H1 (cell line): ENCODE measurements around the gene MYH11. TPM values are rescaled to one million over a fixed set of nuclear protein-coding genes. Genes with fewer than 3 reads are reported as not detected.

Experiments used
- CTCF ChIA-PET: fragments of 300-600 bp; sonication (Branson Sonifier 250); formaldehyde crosslinking; loops from one replicate; lab custom pipeline; 2021; ENCODE audit not compliant: partially characterized antibody; lab: Charles Lee
- POLR2A ChIA-PET: fragments of 300-600 bp; sonication (Branson Sonifier 250); formaldehyde crosslinking; loops from one replicate; lab custom pipeline; 2021; ENCODE audit warnings: inconsistent platforms; ENCODE audit not compliant: partially characterized antibody; lab: Charles Lee
- DNase-seq, 2 experiments: peaks; one replicate each; pipeline versions ENCODE4 v3.0.0 to v3.0.0-alpha.2; 2010 to 2022; ENCODE audit warnings: low spot score in 2 of 2, low read depth in 1 of 2, mixed read lengths in 1 of 2
- FAIRE-seq: peaks from 2 replicates; lab custom pipeline; 2011; peaks lifted over from hg19 to GRCh38; lab: Jason Lieb, UNC
- H2AFZ ChIP-seq: 2 replicates; pipeline ENCODE4 v1.8.1; 2012; ENCODE audit warnings: low read length, inconsistent platforms
- H2AK5ac ChIP-seq: 2 replicates; pipeline ENCODE4 v1.6.1; 2013; ENCODE audit warnings: low read depth, low read length
- H2BK120ac ChIP-seq: replicated peaks from 2 replicates; pipeline ENCODE3; 2013; ENCODE audit warnings: low read depth, low read length, inconsistent platforms
- H2BK12ac ChIP-seq: 2 replicates; pipeline ENCODE4 v1.6.1; 2013; ENCODE audit warnings: low read depth, low read length
- H2BK15ac ChIP-seq: 2 replicates; pipeline ENCODE4 v1.6.1; 2013; ENCODE audit warnings: low read length
- H2BK20ac ChIP-seq: 2 replicates; pipeline ENCODE4 v1.6.1; 2013; ENCODE audit warnings: low read length
- H2BK5ac ChIP-seq: 2 replicates; pipeline ENCODE4 v1.6.1; 2013; ENCODE audit warnings: low read depth, low read length
- H3K14ac ChIP-seq: 2 replicates; pipeline ENCODE4 v1.6.1; 2013; ENCODE audit warnings: inconsistent platforms; ENCODE audit not compliant: insufficient read length
- H3K18ac ChIP-seq: 2 replicates; pipeline ENCODE4 v1.6.1; 2013; ENCODE audit warnings: low read length; ENCODE audit errors: extremely low read depth
- H3K23ac ChIP-seq: 2 replicates; pipeline ENCODE4 v1.6.1; 2013; ENCODE audit warnings: inconsistent platforms; ENCODE audit not compliant: insufficient read length
- H3K23me2 ChIP-seq: 2 replicates; pipeline ENCODE4 v1.6.1; 2013; ENCODE audit warnings: low read depth, low read length
- H3K27ac ChIP-seq: 2 replicates; pipeline ENCODE4 v1.6.1; 2011; ENCODE audit warnings: low read depth, low read length, inconsistent platforms
- H3K27me3 ChIP-seq, 4 experiments: replicated peaks in 1 of 4; 1 replicate in 1 of 4; 2 replicates in 3 of 4; pipeline versions ENCODE4 v1.6.1 to v1.8.1; 2011 to 2013; ENCODE audit warnings: low read length in 3 of 4, mild to moderate bottlenecking in 3 of 4, inconsistent platforms in 2 of 4, mixed read lengths in 2 of 4, moderate library complexity in 1 of 4; ENCODE audit not compliant: control insufficient read depth in 3 of 4, insufficient read depth in 3 of 4; ENCODE audit errors: extremely low read depth in 1 of 4
- H3K36me3 ChIP-seq, 4 experiments: 2 replicates each; pipeline versions ENCODE4 v1.6.1 to v1.8.1; 2011 to 2013; ENCODE audit warnings: mild to moderate bottlenecking in 4 of 4, low read length in 3 of 4, moderate library complexity in 2 of 4, control low read depth in 1 of 4, inconsistent platforms in 1 of 4; ENCODE audit not compliant: insufficient read depth in 4 of 4, control insufficient read depth in 2 of 4
- H3K4ac ChIP-seq: replicated peaks from 2 replicates; pipeline ENCODE3; 2013; ENCODE audit warnings: low read length, low read depth, mixed read lengths, inconsistent platforms; ENCODE audit not compliant: insufficient read length
- H3K4me1 ChIP-seq, 4 experiments: replicated peaks in 1 of 4; 1 replicate in 1 of 4; 2 replicates in 3 of 4; pipeline versions ENCODE4 v1.6.1 to v1.8.1; 2011 to 2013; ENCODE audit warnings: low read length in 3 of 4, inconsistent platforms in 2 of 4, mixed read lengths in 1 of 4; ENCODE audit not compliant: insufficient read depth in 4 of 4, control insufficient read depth in 3 of 4
- H3K4me2 ChIP-seq, 2 experiments: 2 replicates each; pipeline versions ENCODE4 v1.6.1 to v1.8.1; 2011 to 2013; ENCODE audit warnings: low read depth in 2 of 2, low read length in 2 of 2, control low read depth in 1 of 2, inconsistent platforms in 1 of 2, mild to moderate bottlenecking in 1 of 2; ENCODE audit not compliant: insufficient read depth in 1 of 2
- H3K4me3 ChIP-seq, 4 experiments: fragments of 200-600, 300-600 bp in 1 of 4; sonication (generic), shearing (Covaris generic), sonication (Bioruptor Twin) in 1 of 4; 2 replicates each; pipeline versions ENCODE4 v1.5.1 to v1.8.1; 2011 to 2016; ENCODE audit warnings: low read length in 4 of 4, low read depth in 3 of 4, control low read depth in 2 of 4, inconsistent platforms in 2 of 4, mild to moderate bottlenecking in 2 of 4, mixed read lengths in 1 of 4, moderate library complexity in 1 of 4; ENCODE audit not compliant: insufficient read depth in 2 of 4; ENCODE audit errors: extremely low read depth in 1 of 4
- H3K56ac ChIP-seq: replicated peaks from 2 replicates; pipeline ENCODE3; 2013; ENCODE audit warnings: low read depth, mild to moderate bottlenecking, mixed read lengths, low read length, inconsistent platforms; ENCODE audit not compliant: insufficient read length
- H3K79me1 ChIP-seq: 2 replicates; pipeline ENCODE4 v1.6.1; 2013; ENCODE audit warnings: low read depth, low read length, control low read depth
- H3K79me2 ChIP-seq, 2 experiments: 2 replicates each; pipeline versions ENCODE4 v1.6.1 to v1.8.1; 2012 to 2013; ENCODE audit warnings: low read length in 2 of 2, mild to moderate bottlenecking in 2 of 2, inconsistent platforms in 1 of 2; ENCODE audit not compliant: insufficient read depth in 2 of 2, control insufficient read depth in 1 of 2
- H3K9ac ChIP-seq, 4 experiments: replicated peaks in 1 of 4; 1 replicate in 1 of 4; 2 replicates in 3 of 4; pipeline versions ENCODE4 v1.6.1 to v1.8.1; 2011 to 2013; ENCODE audit warnings: low read depth in 3 of 4, low read length in 3 of 4, control low read depth in 2 of 4, mild to moderate bottlenecking in 2 of 4, moderate library complexity in 2 of 4, inconsistent platforms in 1 of 4; ENCODE audit errors: extremely low read depth in 1 of 4
- H3K9me3 ChIP-seq, 2 experiments: 2 replicates each; pipeline versions ENCODE4 v1.6.1 to v1.8.1; 2012 to 2013; ENCODE audit warnings: mild to moderate bottlenecking in 2 of 2, moderate library complexity in 2 of 2, control low read depth in 1 of 2, inconsistent platforms in 1 of 2, low read depth in 1 of 2, low read length in 1 of 2, mixed read lengths in 1 of 2; ENCODE audit not compliant: insufficient read depth in 2 of 2
- H4K20me1 ChIP-seq, 2 experiments: replicated peaks in 1 of 2; 2 replicates each; pipeline versions ENCODE3 to v1.8.1; 2011 to 2013; ENCODE audit warnings: inconsistent platforms in 2 of 2, low read length in 2 of 2, mild to moderate bottlenecking in 1 of 2; ENCODE audit not compliant: insufficient read depth in 2 of 2, control insufficient read depth in 1 of 2
- H4K5ac ChIP-seq: 2 replicates; pipeline ENCODE4 v1.6.1; 2013; ENCODE audit warnings: low read length, low read depth, mixed read lengths, inconsistent platforms; ENCODE audit not compliant: insufficient read length
- H4K8ac ChIP-seq: 2 replicates; pipeline ENCODE4 v1.8.0; 2013; ENCODE audit warnings: mild to moderate bottlenecking, moderate library complexity, low read length, inconsistent platforms; ENCODE audit not compliant: insufficient read depth; ENCODE audit errors: extremely low read depth
- H4K91ac ChIP-seq: replicated peaks from 2 replicates; pipeline ENCODE3; 2013; ENCODE audit warnings: low read length, mixed read lengths, inconsistent platforms; ENCODE audit not compliant: insufficient read length
- JUND ChIP-seq: IDR thresholded peaks from 2 replicates; pipeline ENCODE4 v1.6.1; 2011; ENCODE audit warnings: mild to moderate bottlenecking, improper control_type of control experiment, low read length
- KDM1A ChIP-seq: fragments of 200-600, 300-600 bp; sonication (generic); IDR thresholded peaks from 2 replicates; pipeline ENCODE4 v1.7.1; 2016; ENCODE audit warnings: mild to moderate bottlenecking, low read length, borderline replicate concordance
- KDM4A ChIP-seq: IDR thresholded peaks from one replicate; pipeline ENCODE4 v1.7.1; 2012; ENCODE audit warnings: low read depth, mild to moderate bottlenecking, moderate library complexity, low read length, inconsistent platforms; ENCODE audit not compliant: severe bottlenecking
- KDM5A ChIP-seq: fragments of 200-600 bp; IDR thresholded peaks from 2 replicates; pipeline ENCODE4 v1.7.1; 2012; ENCODE audit warnings: mild to moderate bottlenecking, low read length, inconsistent platforms, mixed read lengths
- RBBP5 ChIP-seq: IDR thresholded peaks from 2 replicates; pipeline ENCODE4 v1.7.1; 2012; ENCODE audit warnings: low read depth, mild to moderate bottlenecking, inconsistent platforms, low read length, moderate library complexity, borderline replicate concordance
- WGBS, 2 experiments: shearing (Covaris generic) in 1 of 2; methylation state at CpG; one replicate each; pipeline versions ENCODE4 v1.1.6 to v1.1.7; 2013 to 2015; ENCODE audit warnings: low lambda C conversion rate in 2 of 2, mixed read lengths in 2 of 2, inconsistent platforms in 1 of 2, low coverage in 1 of 2, missing lambda C conversion rate in 1 of 2; ENCODE audit not compliant: insufficient replicate concordance in 2 of 2, insufficient coverage in 1 of 2, insufficient read length in 1 of 2; ENCODE audit errors: extremely low coverage in 1 of 2, missing lambda C conversion rate in 1 of 2; 5-methylcytosine and 5-hydroxymethylcytosine counted together
- long read RNA-seq, 2 experiments: library from RNA in 1 of 2; library from capped mRNA in 1 of 2; stranded (forward); transcript quantifications; one replicate each; pipeline ENCODE4 v2.0.0, GENCODE V29; 2021; ENCODE audit warnings: inconsistent platforms in 1 of 2
- polyA minus RNA-seq, 3 experiments: library from RNA; depleted of rRNA, polyadenylated mRNA; stranded (reverse); fragments of >200 nt; gene quantifications; 1 replicate in 2 of 3; 2 replicates in 1 of 3; pipeline ENCODE4 v1.2.3, GENCODE V29; 2011
- polyA plus RNA-seq, 7 experiments: library from polyadenylated mRNA; depleted of rRNA in 3 of 7; stranded (reverse) in 5 of 7; unstranded in 2 of 7; fragments of >200 nt in 5 of 7; fragments of 200-250 nt in 2 of 7; gene quantifications; 1 replicate in 5 of 7; 2 replicates in 1 of 7; 4 replicates in 1 of 7; pipeline versions ENCODE4 v1.2.1 to v1.2.3, GENCODE V29; 2011 to 2013; ENCODE audit warnings: missing spikeins in 2 of 7, mixed read lengths in 2 of 7
- total RNA-seq: library from RNA; stranded (reverse); fragmentation: NEBNext Ultra II Directional; extraction: Animal tissue kit (Norgen Biotek cat#: 25700); gene quantifications from 2 replicates; pipeline ENCODE4 v1.2.1, GENCODE V29; 2021
- TF ChIP-seq, protein P1 (sequence below), 3 experiments: IDR thresholded peaks; 1 replicate in 2 of 3; 2 replicates in 1 of 3; pipeline versions ENCODE4 v1.5.1 to v1.6.1; 2011; ENCODE audit warnings: low read length in 3 of 3, mild to moderate bottlenecking in 3 of 3, inconsistent platforms in 2 of 3, low read depth in 1 of 3, moderate library complexity in 1 of 3; ENCODE audit not compliant: insufficient read depth in 1 of 3; ENCODE audit errors: control extremely low read depth in 1 of 3

Gene MYH11
- total RNA-seq (0.71 and 0.78 TPM in 2 replicates), polyA plus RNA-seq (2011; rRNA removed) (0.11 and 0.20 TPM in 2 replicates), polyA minus RNA-seq (2011; rRNA and poly(A)+ RNA removed) (0.60 and 0.63 TPM in 2 replicates)
- polyA plus RNA-seq (2011; cell fraction: cytosol; rRNA removed), result 0.40 TPM
- polyA plus RNA-seq (2011; cell fraction: nucleus; rRNA removed), result 0.39 TPM
- 0.93 to 1.4 TPM (median 1.0 TPM) in 4 replicates for polyA plus RNA-seq (2012, experiment 1 of 2)
- polyA plus RNA-seq (2012, experiment 2 of 2), result 0.21 TPM
- polyA plus RNA-seq (2013, experiment 1 of 2), result 0.63 TPM
- 0.79 TPM for polyA plus RNA-seq (2013, experiment 2 of 2)
- polyA minus RNA-seq (2011; cell fraction: cytosol; rRNA and poly(A)+ RNA removed), result 0.73 TPM
- polyA minus RNA-seq (2011; cell fraction: nucleus; rRNA and poly(A)+ RNA removed), result 0.50 TPM
- long read RNA-seq, experiment 1, result 0 reads
- long read RNA-seq, experiment 2, result 0 reads

DNA sequence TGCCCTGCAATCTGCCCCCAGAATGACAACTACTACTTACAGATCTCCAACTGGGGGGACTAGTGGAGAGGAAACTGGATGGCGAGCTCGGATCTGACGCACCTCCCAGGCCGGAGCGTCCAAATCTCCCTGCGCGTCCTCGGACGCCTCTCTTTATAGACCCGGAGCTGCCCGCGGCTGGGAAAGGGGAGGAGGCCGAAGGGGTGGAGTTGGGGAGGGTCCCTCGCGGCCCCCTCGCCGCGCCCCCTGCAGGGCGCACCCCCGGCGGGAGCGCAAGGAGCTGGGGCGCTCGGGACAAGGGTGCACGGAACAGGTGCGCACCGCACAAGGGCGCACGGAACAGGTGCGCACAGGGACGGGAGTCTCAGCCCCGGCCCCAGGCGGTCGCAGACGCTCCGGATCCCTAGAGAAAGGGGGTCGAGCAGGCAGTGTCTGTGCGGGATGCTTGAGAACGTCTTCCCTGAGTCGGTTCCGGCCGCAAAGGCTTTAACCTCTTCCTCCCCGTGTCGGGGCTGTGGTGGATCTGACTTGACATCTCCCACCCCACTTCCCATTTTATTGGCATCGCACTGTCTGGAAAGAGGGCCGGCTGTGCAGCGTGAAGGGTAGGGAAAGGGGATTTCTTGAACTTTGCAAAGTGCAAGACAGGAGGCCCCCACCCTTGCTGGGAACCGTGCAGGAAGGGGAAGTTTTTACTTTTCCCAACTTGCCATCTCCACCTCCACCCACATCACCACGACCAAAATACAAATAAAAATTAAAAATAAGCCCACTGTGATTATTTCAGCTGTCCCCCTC lies at the start of gene MYH11:
TSS of gene MYH11 (minus strand) at position 128 of the 798 bp plus-strand sequence. CDS start 18,776 bp downstream, outside the sequence.
- no peak within 1 kb of the TSS for H3K27ac ChIP-seq
- no peak within 1 kb of the TSS; the same call in 1 of the 2 replicates for H2BK5ac ChIP-seq
- H3K9ac ChIP-seq, result peak within 1 kb of the TSS in 1 of 4 experiments; percentile 65; a peak in 2 of 7 replicates
- H2BK20ac ChIP-seq, result 0 out of 2 replicates have a peak within 1 kb of the TSS, but pooled peaks have one; percentile 48
- peak within 1 kb of the TSS; percentile 55 to 82 (median 68) for H3K4me3 ChIP-seq
- H3K9me3 ChIP-seq, result no peaks in the 10 kb centered on the region
- H3K56ac ChIP-seq, result no peak within 1 kb of the TSS
- no peaks in the 10 kb centered on the region for H3K36me3 ChIP-seq
- no peak within 1 kb of the TSS for H4K5ac ChIP-seq
- FAIRE-seq (no peak), DNase-seq (peak in 1 of 2 experiments; percentile 72)
- no peak within 1 kb of the TSS for H3K23ac ChIP-seq
- H2BK15ac ChIP-seq, result no peak within 1 kb of the TSS
- peak within 1 kb of the TSS; percentile 91 to 100 for H3K4me2 ChIP-seq
- no peak within 1 kb of the TSS for H4K8ac ChIP-seq
- CTCF ChIA-PET, result interaction anchor here (0.9 to 1.1 kb wide), 2 partner anchors 48 to 207 kb away, joined by 3 to 4 read pairs; no protein-coding TSS in a partner anchor
- H3K27me3 ChIP-seq, result peaks cover 4 to 42% (median 31%) of the 10 kb centered on the region in 4 experiments
- H3K79me1 ChIP-seq, result no peaks in the 10 kb centered on the region
- H4K20me1 ChIP-seq, result no peaks in the 10 kb centered on the region
- H3K4me1 ChIP-seq, result no peaks in the 10 kb centered on the region; a peak in 2 of 7 replicates
- POLR2A ChIA-PET, result interaction anchor here (0.8 to 2.4 kb wide), 8 partner anchors 8 to 93 kb away, joined by 3 to 12 read pairs (median 3); partner anchors contain the start of gene CEP20
- H2BK120ac ChIP-seq, result no peak within 1 kb of the TSS
- H2BK12ac ChIP-seq, result 0 out of 2 replicates have a peak within 1 kb of the TSS, but pooled peaks have one; percentile 1
- peak within 1 kb of the TSS; percentile 91 for H2AFZ ChIP-seq
- WGBS, 2 experiments, result 3% methylated on average over 36 of the region's 49 CpGs; no CpG with 5 or more reads in 1 of the 2 experiments
- H3K4ac ChIP-seq, result no peak within 1 kb of the TSS
- peaks cover 12% of the 10 kb centered on the region for H3K23me2 ChIP-seq
- H3K79me2 ChIP-seq, result no peaks in the 10 kb centered on the region
- H4K91ac ChIP-seq, result no peak within 1 kb of the TSS
- H3K14ac ChIP-seq, result no peak within 1 kb of the TSS
- H2AK5ac ChIP-seq, result no peak within 1 kb of the TSS
- H3K18ac ChIP-seq, result no peak within 1 kb of the TSS
- TF ChIP-seq RBBP5 (peak; percentile 58; the same call in 1 of the 2 replicates), KDM1A (no peak), KDM5A (no peak), JUND (no peak), KDM4A (peak; percentile 69)
- TF ChIP-seq, protein P1, sequence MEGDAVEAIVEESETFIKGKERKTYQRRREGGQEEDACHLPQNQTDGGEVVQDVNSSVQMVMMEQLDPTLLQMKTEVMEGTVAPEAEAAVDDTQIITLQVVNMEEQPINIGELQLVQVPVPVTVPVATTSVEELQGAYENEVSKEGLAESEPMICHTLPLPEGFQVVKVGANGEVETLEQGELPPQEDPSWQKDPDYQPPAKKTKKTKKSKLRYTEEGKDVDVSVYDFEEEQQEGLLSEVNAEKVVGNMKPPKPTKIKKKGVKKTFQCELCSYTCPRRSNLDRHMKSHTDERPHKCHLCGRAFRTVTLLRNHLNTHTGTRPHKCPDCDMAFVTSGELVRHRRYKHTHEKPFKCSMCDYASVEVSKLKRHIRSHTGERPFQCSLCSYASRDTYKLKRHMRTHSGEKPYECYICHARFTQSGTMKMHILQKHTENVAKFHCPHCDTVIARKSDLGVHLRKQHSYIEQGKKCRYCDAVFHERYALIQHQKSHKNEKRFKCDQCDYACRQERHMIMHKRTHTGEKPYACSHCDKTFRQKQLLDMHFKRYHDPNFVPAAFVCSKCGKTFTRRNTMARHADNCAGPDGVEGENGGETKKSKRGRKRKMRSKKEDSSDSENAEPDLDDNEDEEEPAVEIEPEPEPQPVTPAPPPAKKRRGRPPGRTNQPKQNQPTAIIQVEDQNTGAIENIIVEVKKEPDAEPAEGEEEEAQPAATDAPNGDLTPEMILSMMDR (IDR thresholded peaks at IDR 0.05; ENCODE audit: control extremely low read depth in 1 of 3, insufficient read depth in 1 of 3, low read depth in 1 of 3, low read length in 3 of 3), result no peak
